IPS DF 19.7 (cell line): Measurements from ENCODE around the gene TLCD3A.
"Not testable (repeated sequence)": the region's sequence is repeated elsewhere in the genome, so short reads cannot be mapped to it uniquely, and the experiment has no call there.

Experiments used
- DNase-seq: peaks from one replicate; pipeline ENCODE4 v3.0.0-alpha.2; 2013; ENCODE audit warnings: low read depth, low spot score

TLCD3A gene

DNA sequence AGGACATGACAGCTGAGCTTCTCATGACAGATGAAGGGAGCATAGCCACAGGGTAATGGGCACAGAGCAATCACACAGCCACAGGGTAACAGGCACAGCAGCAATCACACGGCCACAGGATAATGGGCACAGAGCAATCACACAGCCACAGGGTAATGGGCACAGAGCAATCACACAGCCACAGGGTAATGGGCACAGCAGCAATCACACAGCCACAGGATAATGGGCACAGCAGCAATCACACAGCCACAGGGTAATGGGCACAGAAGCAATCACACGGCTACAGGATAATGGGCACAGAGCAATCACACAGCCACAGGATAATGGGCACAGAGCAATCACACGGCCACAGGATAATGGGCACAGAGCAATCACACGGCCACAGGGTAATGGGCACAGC lies 16.2 kb downstream of the TLCD3A start:
- not testable (repeated sequence) for DNase-seq

DNA sequence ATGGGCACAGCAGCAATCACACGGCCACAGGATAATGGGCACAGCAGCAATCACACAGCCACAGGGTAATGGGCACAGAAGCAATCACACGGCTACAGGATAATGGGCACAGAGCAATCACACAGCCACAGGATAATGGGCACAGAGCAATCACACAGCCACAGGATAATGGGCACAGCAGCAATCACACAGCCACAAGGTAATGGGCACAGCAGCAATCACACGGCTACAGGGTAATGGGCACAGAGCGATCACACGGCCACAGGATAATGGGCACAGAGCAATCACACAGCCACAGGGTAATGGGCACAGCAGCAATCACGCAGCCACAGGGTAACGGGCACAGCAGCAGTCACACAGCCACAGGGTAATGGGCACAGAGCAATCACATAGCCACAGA lies 17.0 kb downstream of the TLCD3A start:
- DNase-seq = not testable (repeated sequence)

DNA sequence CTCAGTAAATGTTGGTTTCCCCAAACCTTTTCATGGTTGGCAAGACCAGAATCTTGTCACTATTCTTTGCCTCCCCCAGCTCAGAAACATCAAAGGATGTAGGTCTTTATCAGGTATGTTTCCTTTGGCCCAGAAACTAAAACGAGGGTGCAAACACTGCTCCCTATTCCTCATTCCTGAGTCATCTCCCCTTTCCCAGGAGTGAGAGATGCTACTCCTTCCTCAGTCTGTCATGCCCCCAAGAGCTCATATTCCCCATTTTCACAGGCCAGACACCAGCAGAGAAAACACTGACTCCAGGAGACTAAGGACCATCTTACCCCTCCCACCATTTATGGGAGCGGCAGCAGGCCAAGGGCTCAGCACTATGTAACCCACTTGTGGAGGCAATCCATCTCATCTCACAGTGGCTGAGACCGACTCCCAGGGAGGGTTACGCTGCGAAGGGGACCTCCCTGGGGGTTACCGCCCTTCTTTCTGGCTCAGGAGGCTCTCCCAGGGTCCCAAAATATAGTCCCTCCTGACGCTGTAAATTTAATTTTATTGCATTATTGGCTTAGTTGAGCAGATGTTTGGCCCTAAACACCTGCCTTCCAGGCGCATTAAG lies 18.1 kb downstream of the TLCD3A start:
- no peak for DNase-seq

DNA sequence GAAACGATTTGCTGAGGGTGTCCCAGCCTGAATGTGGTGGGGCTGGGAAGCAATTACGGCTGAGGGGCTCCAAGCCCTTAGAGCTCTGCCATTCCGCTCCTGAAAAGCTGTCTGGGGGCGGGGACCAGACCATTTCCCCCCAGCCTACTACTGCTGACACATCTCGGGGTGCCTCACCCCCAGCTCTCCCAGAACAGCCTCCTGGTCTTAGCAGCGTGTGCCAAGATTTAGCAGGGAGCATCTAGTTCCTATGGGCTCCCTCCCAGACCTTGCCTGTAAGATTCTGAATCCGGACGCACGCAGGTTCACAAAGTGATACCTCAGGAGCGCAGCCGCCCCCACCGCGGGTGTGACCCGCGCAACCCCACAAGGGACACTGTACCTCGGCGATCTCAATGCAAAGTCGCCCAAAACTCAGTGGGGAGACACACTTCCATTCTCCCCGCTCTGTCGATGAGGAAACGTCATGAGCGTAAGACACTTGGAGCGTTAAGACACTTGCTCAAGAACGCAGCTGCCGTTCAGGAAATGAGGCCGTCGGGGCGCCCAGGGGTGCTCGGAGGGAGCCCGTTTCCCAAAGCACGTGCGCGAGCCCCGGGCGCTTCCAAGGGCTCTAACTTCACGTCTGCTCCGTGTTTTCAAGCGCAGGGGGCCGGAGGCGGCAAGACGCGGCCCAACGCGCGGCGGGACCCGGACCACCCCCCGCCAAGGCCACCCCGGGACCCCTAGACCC lies 19.0 kb downstream of the TLCD3A start:
- no peak for DNase-seq

DNA sequence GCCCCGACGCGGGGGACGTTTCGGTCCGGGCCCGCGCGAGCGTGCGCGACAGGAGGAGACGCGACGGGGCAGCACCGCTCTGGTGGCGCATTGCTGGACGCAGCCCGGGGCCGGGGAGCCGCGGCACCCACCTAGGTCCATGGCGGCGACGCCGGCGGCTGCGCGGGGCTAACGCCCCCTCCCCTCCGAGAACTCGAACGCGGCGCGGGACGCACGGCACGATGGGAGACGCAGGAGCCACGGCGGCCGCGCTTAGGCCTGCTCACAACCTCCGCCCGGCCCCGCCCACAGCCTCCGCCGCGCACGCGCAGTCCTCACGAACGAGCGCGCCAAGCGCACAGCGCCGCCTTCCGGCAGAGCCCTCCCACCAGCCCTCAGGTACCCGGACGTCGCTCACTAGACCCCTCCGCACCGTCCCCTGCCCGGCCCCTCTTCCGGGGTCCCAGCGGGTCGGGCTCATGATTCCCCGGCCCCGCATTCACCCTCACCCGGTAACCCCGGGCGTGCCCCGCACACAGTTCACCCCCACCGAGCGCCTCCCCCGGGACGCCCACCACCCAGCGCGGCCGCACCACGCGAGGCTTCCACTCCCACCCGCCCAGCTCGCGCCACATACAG lies 19.7 kb downstream of the TLCD3A start, which contains the start of gene GEMIN4:
Gene GEMIN4, minus strand, starts transcription at position 263 of the 618 bp plus-strand sequence. Its CDS starts 122 bp downstream, at position 141.
- DNase-seq = peak; percentile 60

DNA sequence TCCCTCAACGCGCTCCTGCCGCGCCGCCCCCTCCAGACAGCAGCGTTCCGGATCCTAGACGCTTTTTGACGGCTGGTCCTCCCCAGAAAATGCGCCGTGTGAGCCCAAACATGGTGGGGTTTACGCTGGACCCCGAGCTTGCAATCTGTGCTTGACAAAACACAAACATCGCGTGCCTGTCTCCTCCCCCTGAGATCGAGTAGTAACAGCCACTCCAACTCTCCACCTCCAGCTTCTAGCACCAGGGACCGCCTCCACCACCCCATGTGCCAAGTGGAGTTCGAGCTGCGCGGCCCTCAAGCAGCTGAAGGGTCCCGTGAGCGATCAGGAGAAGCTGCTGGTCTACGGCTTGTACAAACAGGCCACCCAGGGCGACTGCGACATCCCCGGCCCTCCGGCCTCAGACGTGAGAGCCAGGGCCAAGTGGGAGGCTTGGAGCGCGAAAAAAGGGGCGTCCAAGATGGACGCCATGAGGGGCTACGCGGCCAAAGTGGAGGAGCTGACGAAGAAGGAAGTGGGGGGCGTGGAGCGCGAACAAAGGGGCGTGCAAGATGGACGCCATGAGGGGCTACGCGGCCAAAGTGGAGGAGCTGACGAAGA lies 20.3 kb downstream of the TLCD3A start:
- DNase-seq = peak; percentile 38

DNA sequence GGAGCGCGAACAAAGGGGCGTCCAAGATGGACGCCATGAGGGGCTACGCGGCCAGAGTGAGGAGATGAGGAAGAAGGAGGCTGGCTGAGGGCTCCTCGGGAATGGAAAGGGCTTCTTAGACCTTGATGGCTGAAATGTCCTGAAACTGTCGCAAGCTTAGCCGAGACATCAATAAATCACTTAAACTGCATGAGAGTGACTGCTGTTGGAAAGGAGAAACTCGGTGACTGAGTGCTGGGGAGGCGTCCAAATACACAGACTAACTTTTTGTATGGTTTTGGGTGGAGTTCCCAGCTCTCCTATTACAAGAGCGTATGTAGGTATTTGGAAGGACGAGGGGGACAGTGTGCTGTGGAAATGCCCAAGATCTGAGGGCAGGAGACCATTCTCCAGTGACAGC lies 21.0 kb downstream of the TLCD3A start:
- DNase-seq = no peak

DNA sequence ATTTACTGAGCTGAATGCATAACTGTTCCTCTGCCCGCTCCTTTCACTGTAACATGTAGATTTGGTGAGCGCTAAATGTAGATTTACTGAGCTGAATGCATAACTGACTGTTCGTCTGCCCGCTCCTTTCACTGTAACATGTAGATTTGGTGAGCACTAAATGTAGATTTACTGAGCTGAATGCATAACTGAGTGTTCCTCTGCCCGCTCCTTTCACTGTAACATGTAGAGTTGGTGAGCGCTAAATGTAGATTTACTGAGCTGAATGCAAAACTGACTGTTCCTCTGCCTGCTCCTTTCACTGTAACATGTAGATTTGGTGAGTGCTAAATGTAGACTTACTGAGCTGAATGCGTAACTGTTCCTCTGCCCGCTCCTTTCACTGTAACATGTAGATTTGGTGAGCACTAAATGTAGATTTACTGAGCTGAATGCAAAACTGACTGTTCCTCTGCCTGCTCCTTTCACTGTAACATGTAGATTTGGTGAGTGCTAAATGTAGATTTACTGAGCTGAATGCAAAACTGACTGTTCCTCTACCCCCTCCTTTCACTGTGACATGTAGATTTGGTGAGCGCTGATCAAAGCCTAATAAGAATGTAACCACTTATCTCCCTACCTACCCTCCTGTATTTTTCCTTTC lies 23.0 kb downstream of the TLCD3A start:
- DNase-seq = not testable (repeated sequence)

DNA sequence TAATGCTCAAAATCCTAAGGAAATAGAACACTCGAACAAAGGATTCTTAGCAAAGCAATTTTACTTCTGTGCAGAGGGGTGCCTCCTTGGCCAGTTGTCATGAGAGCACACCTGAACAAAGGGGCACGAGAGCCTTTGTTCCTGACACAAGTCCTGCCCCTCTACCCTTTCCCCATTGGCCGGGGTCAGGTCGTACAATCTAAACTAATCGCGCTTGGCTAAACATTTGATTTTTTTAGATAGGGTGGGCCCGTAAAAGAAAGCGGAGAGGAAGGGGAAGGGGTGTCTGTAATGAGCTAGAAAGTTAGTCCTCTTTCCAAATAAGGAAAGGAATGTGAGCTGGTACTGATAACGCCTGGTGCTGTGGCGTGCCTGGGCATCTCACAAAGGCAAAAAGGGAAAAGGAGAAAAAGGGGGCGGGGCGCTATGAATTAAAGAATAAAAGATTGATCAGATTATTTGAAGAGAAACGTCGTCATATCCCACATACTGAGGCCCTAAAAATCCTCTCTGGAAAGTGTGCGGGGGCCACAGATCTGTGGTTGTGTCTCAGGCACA lies 23.7 kb downstream of the TLCD3A start:
- not testable (repeated sequence) for DNase-seq

DNA sequence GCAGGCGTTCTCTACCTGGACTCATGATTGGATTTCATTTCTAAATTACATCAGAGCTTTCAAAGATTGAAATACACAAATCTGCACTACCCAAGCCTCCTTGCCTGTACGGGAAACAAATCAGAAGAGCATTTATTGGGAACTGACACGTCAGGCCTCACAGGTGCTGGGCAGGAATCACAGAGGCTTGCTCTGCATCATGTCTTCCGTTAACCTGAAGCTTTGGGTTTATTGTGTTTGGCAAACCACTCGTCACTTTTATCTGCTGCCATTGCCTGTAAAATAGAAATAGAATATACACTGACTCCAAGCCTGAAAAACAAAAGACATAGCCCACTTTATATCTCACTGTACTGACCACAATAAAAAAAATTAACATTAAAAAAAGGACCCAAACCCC lies 27.6 kb downstream of the TLCD3A start:
- no peak for DNase-seq

DNA sequence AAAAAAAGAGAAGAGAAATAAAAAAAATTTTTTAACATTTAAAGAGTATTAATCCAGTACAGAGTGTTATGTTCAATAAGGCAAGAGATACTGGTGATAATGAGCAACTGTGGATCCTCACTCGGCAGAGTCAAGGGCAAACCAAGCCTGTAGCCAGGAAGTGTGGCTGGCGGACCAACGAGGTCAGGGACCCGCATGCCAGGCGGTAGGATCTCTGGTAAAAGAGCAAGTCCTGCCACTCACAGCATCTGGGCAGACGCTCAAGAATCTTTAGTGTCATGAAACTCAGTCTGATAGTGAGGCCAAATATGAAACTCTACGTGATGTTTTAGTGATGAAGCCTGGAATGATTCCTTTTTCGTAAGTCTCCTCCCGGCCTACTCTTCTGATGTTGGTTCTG lies 28.0 kb downstream of the TLCD3A start:
- DNase-seq = no peak

DNA sequence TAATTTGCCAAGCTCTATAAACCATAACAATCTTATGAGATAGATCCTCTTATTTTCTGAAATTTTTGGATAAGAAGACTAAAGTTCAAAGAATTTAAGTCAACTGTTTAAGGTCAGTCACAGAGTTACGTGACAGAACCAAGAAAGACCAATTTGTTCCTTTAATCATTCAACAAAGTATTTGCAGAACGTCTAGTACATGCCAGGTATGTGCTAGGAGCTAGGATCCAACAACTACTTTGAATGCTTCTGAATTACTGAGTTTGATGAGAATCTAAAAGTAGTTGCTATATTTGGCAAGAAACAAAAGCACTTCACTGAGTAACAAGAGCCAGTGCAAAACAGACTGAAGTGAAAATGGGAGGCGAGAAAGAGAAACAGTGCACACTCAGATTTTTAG lies 34.7 kb downstream of the TLCD3A start:
- no peak for DNase-seq

DNA sequence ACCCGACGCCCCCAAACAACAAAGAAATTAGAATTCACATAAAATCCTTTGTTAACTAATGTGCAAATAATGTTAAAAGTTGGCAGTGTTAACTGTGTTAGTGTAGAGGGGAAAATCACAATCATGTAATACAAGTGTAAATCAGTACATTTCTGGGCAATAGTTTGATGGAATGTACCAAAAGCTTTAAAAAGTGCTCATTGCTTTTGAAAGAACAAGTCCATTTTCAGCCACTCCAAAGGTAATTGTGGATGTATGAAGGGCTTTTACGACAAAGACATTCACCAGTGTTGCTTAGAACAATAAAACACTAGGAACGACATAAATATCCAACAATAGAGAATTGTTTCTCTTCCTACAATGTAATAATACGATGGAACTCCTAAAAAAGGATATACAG lies 40.6 kb downstream of the TLCD3A start:
- no peak for DNase-seq

DNA sequence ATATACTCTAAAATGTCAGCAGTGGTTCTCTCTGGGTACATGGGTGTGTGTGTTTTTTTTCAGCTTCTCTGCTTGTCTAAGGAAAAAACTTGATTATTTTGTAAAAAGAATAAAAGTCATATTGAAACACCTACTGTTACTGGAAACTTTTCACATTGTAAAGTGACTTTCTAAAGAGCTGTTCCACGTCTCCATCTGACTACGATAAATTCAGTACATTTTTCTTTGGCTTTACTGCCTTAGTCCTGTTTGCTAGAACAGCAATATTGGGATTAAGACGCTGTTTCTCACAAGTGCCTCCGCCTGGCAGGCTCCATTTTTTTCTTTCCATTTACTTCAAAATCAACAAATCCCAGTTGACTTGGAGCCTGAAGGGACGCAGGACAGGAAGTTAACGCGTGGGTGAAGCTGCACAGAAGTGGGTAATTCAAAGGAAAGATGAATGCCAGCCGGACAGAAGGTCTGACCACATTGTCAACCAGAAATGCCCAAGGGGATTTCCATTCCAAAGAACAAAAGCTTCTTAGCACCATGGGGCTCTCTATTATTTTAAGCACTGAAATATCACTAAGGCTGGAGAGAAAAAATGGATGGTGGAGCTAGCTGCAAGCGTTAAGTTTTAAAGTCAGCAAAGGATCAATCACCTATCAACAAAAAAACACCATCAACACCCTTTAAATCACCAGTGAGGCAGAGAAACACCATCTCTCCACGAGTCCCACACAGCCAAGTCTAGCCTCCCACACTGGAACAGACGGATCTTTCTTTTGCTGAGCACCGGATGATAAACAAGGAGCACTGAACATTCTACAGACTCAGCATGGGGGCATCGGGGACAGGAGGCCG lies 41.3 kb downstream of the TLCD3A start:
- DNase-seq = no peak

DNA sequence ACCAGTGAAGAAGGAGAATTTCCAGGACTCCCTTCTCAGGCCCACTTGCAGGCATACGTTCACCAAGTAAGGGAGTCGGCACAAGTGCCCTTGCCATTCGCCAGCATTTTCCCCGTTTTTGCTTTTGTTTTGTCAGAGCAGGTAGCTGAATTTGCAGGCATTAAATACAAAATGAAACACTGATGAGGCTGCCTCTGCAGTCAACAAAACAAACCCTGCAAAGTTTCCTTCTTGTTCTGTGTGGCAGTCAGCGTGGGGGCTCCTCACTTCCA lies 41.9 kb downstream of the TLCD3A start:
- no peak for DNase-seq

DNA sequence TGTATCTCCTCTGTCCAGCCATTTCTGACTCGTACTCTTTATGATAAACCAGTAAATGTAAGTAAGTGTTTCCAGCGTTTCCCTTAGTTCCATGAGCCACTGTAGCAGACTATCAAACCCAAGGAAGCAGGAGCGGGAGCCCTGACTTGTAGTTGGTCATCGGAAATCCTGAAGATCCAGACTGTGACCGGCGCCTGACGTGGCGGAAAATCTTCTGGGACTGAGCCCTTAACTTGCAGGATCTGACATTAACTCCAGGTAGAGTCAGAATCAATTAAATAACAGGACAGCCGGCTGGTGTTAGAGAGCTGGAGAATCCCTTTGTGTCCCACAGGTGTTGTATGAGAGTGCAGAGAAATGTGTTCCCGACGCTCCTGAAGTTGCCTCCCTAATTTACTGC lies 45.7 kb downstream of the TLCD3A start:
- no peak for DNase-seq

DNA sequence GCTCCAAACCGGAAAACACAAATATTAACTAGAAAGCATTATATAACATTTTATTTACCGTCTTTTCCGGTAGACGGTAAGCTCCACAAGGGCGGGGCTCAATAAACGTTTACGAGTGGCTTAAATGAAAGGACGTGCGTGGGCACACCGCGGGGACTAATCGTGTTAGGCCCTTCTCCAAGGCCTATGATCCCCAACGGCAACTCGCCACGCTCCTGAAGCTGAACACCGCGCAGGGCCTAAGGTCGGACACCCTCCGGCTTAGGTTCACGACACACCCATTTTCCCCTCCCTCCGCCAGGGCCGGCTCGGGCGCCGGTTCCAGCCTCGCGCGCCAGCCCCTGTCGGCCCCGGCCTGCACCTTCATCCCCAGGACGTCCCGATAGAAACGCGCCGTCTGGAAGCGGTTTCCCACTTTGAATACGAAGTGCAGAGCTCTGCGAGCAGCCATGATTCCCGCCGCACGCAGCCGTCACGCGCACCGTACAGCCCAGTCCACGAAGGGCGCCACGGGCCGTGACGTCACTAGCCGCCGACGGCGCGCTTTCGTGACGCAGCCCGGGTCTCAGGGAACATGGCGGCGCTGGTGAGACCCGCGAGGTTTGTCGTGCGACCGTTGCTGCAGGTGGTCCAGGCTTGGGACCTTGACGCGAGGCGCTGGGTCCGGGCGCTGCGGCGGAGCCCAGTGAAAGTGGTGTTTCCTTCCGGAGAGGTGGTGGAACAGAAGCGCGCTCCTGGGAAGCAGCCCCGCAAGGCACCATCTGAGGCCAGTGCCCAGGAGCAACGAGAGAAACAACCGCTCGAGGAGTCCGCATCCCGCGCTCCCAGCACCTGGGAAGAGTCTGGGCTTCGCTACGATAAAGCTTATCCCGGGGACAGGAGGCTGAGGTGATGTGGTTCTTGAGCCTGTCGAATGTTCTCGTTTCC lies 49.7 kb downstream of the TLCD3A start, which contains the start of the genes GLOD4 and MRM3:
Gene GLOD4, minus strand, starts transcription at position 476 of the 927 bp plus-strand sequence. Its CDS starts 25 bp downstream, at position 451.
Gene MRM3, plus strand, starts transcription at position 549 of the 927 bp plus-strand sequence. Its CDS starts 26 bp downstream, at position 575.
- no peak for DNase-seq

DNA sequence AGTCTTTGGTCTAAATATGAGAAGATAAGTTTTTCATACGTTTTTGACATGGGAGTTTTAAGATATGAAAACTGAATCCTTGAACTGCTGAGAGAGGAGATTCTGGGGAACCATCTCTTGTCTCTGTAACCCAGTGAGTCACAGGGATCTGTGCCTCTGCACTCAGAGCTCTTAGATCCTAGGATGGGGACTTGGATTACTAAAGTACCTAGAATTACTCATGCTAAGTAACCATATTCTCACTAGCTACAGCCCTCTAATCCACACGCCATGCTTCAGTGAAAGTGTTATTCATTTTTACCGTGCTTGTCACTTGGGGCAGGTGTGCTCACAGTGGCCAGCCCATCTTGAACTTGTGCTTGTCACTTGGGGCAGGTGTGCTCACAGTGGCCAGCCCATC lies 51.7 kb downstream of the TLCD3A start:
- DNase-seq = no peak

DNA sequence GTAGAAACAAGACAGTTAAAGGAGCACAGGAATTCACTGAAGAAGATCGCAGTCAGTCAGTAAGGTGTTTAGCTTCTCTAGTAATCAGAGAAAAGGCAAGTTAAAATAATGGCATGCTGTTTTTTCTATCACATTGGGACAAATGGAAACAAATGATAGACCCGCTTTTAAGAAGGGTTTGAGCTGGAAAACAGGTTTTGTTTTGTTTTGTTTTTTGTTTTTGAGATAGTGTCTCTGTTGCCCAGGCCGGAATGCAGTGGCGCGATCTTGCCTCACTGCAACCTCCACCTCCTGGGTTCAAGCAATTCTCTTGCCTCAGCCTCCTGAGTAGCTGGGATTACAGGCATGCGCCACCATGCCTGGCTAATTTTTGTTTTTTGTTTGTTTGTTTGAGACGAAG lies 53.5 kb downstream of the TLCD3A start:
- DNase-seq = not testable (repeated sequence)
